Measurements from ENCODE around the gene EMSY. TPM values are rescaled to one million over a fixed set of nuclear protein-coding genes. Genes with fewer than 3 reads are reported as not detected.

Gene EMSY
- total and polyA plus RNA-seq, 2 of the 13 experiments (the other 11 are each of a cell fraction or from before 2014, with no cell fraction given), result 11.6 to 18.5 TPM

GRCh38 chr11:76578654-76579055 is 133.8 kb downstream of the EMSY start:
- H3K4me1 ChIP-seq (ENCODE audit: insufficient read depth, low read length), result 0 out of 2 replicates have a peak, but pooled peaks cover 7% of the 10 kb centered on the region
- intact Hi-C loops (cut with micrococcal nuclease; ENCODE audit: unreplicated experiment), result no loop called here
- H3K9ac ChIP-seq (ENCODE audit: insufficient read depth, low read depth, low read length), result no peak overlapping the region
- H2AFZ ChIP-seq (ENCODE audit: low read length), result no peak overlapping the region
- ChIA-PET CTCF (ENCODE audit: low intra/inter-chr PET ratio, low total read pairs) (no interaction called here), POLR2A (no interaction called here)
- no TSS peak for BruUV-seq (replicated peaks)
- TF ChIP-seq ZNF136 (CRISPR knock-in tag; IDR thresholded peaks at IDR 0.05; ENCODE audit: low read depth), result no peak
- TF ChIP-seq ZNF329 (CRISPR knock-in tag; IDR thresholded peaks at IDR 0.05; ENCODE audit: low read depth), result no peak
- no peak for TF ChIP-seq XRCC5 (optimal IDR thresholded peaks at IDR 0.05; ENCODE audit: low read length)
- no peak for TF ChIP-seq BRD4 (CRISPR knock-in tag; IDR thresholded peaks at IDR 0.05)
- no peak for TF ChIP-seq THRA (CRISPR knock-in tag; IDR thresholded peaks at IDR 0.05; ENCODE audit: borderline replicate concordance)
- TF ChIP-seq ZBTB43 (CRISPR knock-in tag; conservative IDR thresholded peaks at IDR 0.05), result no peak
- TF ChIP-seq ZFP91 (CRISPR knock-in tag; IDR thresholded peaks at IDR 0.05; ENCODE audit: borderline replicate concordance), result peak; percentile 58
- no peak for TF ChIP-seq DNMT1 (CRISPR knock-in tag; IDR thresholded peaks at IDR 0.05)
- FAIRE-seq (no peak), ATAC-seq (peak; percentile 64), DNase-seq (ENCODE audit: low spot score) (no peak)
- peaks cover 0 to 15% of the 10 kb centered on the region in 2 experiments; a peak in 3 of 5 replicates for H3K27me3 ChIP-seq (ENCODE audit: control insufficient read depth in 1 of 2, insufficient read depth in 2 of 2, low read length in 2 of 2)
- no peaks in the 10 kb centered on the region for H3K9me3 ChIP-seq (ENCODE audit: low read length)
- no peaks in the 10 kb centered on the region for H3K36me3 ChIP-seq (replicated peaks in 1 of 2; ENCODE audit: control insufficient read depth in 1 of 2, insufficient read depth in 2 of 2, low read length in 2 of 2)
- H3K79me2 ChIP-seq (ENCODE audit: insufficient read depth, low read length), result no peaks in the 10 kb centered on the region
- 38% methylated on average over 9 of the region's 11 CpGs for WGBS (ENCODE audit: low lambda C conversion rate)
- H3K4me3 ChIP-seq (replicated peaks in 1 of 3; ENCODE audit: insufficient read depth in 1 of 3, low read depth in 2 of 3, low read length in 3 of 3), result no peak overlapping the region; a peak in 1 of 6 replicates
- in situ Hi-C loops (cut with HindIII; ENCODE audit: extremely low pct_ligation_motif_present, low pct_unique_long_range_greater_than_20kb), result no loop called here
- H3K27ac ChIP-seq (ENCODE audit: extremely low read length, insufficient read depth, low read length), result no peak overlapping the region
- peak overlapping the region; percentile 58 for H3K4me2 ChIP-seq (ENCODE audit: low read depth, low read length)
- H4K20me1 ChIP-seq (ENCODE audit: insufficient read depth, low read length), result no peaks in the 10 kb centered on the region
